Breast epithelium (tissue), 3 donors: Measurements from ENCODE around the gene KLHL40.

ENCODE experiments used
- POLR2A ChIP-seq: fragments of 450-650 bp; IDR thresholded peaks from one replicate; pipeline ENCODE4 v1.6.1; 2016; ENCODE audit warnings: antibody characterized with exemption, mild to moderate bottlenecking, moderate library complexity
- POLR2AphosphoS5 ChIP-seq, 3 donors: sonication (generic); formaldehyde crosslinking; IDR thresholded peaks; one replicate each; pipeline ENCODE4 v1.6.1; 2017; ENCODE audit warnings: antibody characterized with exemption in 3 of 3
- TF ChIP-seq, protein P1 (sequence below), 3 donors: fragments of 450-650 bp; IDR thresholded peaks; one replicate each; pipeline ENCODE4 v1.5.1; 2016 to 2017; ENCODE audit warnings: antibody characterized with exemption in 3 of 3, mild to moderate bottlenecking in 3 of 3, moderate library complexity in 3 of 3

- TF ChIP-seq POLR2A (no peak), POLR2AphosphoS5 (IDR thresholded peaks at IDR 0.05) (no peak)
- TF ChIP-seq, protein P1, sequence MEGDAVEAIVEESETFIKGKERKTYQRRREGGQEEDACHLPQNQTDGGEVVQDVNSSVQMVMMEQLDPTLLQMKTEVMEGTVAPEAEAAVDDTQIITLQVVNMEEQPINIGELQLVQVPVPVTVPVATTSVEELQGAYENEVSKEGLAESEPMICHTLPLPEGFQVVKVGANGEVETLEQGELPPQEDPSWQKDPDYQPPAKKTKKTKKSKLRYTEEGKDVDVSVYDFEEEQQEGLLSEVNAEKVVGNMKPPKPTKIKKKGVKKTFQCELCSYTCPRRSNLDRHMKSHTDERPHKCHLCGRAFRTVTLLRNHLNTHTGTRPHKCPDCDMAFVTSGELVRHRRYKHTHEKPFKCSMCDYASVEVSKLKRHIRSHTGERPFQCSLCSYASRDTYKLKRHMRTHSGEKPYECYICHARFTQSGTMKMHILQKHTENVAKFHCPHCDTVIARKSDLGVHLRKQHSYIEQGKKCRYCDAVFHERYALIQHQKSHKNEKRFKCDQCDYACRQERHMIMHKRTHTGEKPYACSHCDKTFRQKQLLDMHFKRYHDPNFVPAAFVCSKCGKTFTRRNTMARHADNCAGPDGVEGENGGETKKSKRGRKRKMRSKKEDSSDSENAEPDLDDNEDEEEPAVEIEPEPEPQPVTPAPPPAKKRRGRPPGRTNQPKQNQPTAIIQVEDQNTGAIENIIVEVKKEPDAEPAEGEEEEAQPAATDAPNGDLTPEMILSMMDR (IDR thresholded peaks at IDR 0.05) = no peak
Observed at GRCh38 chr3:42703695-42704025, 18.3 kb downstream of the KLHL40 start.
